Gastrocnemius medialis (tissue), 4 donors: ENCODE data around the gene PEMT. TPM values are rescaled to one million over a fixed set of nuclear protein-coding genes. Genes with fewer than 3 reads are reported as not detected.
"Not testable (repeated sequence)": the region's sequence is repeated elsewhere in the genome, so short reads cannot be mapped to it uniquely, and the experiment has no call there.

ENCODE experiments used
- ATAC-seq, 2 donors: fragments of 150-250 bp; one replicate each; pipeline ENCODE4 v1.9.1; 2016
- DNase-seq, 2 donors: peaks; one replicate each; pipeline ENCODE4 v3.0.0-alpha.2; 2019
- H3K27ac ChIP-seq, 4 donors: fragments of 200-600 bp; sonication (generic); 1 replicate in 1 of 4; 2 replicates in 3 of 4; pipeline ENCODE4 v1.5.1; 2016 to 2018; ENCODE audit warnings: mild to moderate bottlenecking in 2 of 4, moderate library complexity in 1 of 4
- H3K27me3 ChIP-seq, 3 donors: fragments of 200-600 bp; sonication (generic) in 2 of 3; 1 replicate in 1 of 3; 2 replicates in 2 of 3; pipeline versions ENCODE4 v1.5.1 to v1.6.0; 2016 to 2019; ENCODE audit warnings: mild to moderate bottlenecking in 1 of 3, moderate library complexity in 1 of 3
- H3K36me3 ChIP-seq, 2 donors: fragments of 200-600 bp; sonication (generic) in 1 of 2; one replicate each; pipeline ENCODE4 v1.5.1; 2017 to 2018
- H3K4me1 ChIP-seq, 2 donors: fragments of 200-600 bp; sonication (generic) in 1 of 2; one replicate each; pipeline ENCODE4 v1.5.1; 2016 to 2017; ENCODE audit warnings: mild to moderate bottlenecking in 2 of 2
- H3K4me3 ChIP-seq, 4 donors: fragments of 200-600 bp; sonication (generic) in 3 of 4; 1 replicate in 1 of 4; 2 replicates in 3 of 4; pipeline ENCODE4 v1.5.1; 2016 to 2019; ENCODE audit warnings: mild to moderate bottlenecking in 2 of 4
- H3K9me3 ChIP-seq, 3 donors: fragments of 200-600 bp; sonication (generic) in 2 of 3; 1 replicate in 1 of 3; 2 replicates in 2 of 3; pipeline ENCODE4 v1.5.1; 2016 to 2019
- POLR2A ChIP-seq, 2 donors: fragments of 450-650 bp; IDR thresholded peaks; one replicate each; pipeline ENCODE4 v1.6.1; 2017; ENCODE audit warnings: antibody characterized with exemption in 2 of 2, mild to moderate bottlenecking in 2 of 2, moderate library complexity in 2 of 2
- in situ Hi-C, 4 donors: fragments of 200-750 bp; cut with MboI; loops; one replicate each; pipeline versions ENCODE4 v1.15.0 to v1.8.0; 2017; ENCODE audit warnings: low sequenced_read_pairs in 4 of 4
- intact Hi-C: fragments of 100-400 bp; cut with DNase I; formaldehyde crosslinking; loops from one replicate; pipeline ENCODE4 v1.15.1; 2023; ENCODE audit warnings: low total_unique reads
- total RNA-seq, 4 donors: library from RNA; depleted of rRNA; stranded (reverse); fragments of >200 nt; gene quantifications; one replicate each; pipeline versions ENCODE4 v1.1.0 to v1.2.3, GENCODE V29; 2016
- TF ChIP-seq, protein P1 (sequence below), 5 experiments: fragments of 450-650 bp in 3 of 5; fragments of 200-600 bp in 2 of 5; sonication (generic) in 2 of 5; IDR thresholded peaks in 4 of 5; conservative IDR thresholded peaks in 1 of 5; 1 replicate in 4 of 5; 2 replicates in 1 of 5; pipeline ENCODE4 v1.5.1; 2016 to 2019; ENCODE audit warnings: antibody characterized with exemption in 5 of 5, mild to moderate bottlenecking in 3 of 5, moderate library complexity in 3 of 5

Gene PEMT, protein sequence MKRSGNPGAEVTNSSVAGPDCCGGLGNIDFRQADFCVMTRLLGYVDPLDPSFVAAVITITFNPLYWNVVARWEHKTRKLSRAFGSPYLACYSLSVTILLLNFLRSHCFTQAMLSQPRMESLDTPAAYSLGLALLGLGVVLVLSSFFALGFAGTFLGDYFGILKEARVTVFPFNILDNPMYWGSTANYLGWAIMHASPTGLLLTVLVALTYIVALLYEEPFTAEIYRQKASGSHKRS
- 10 to 100 TPM; 32.8 to 48.2 (median 34.2) TPM for total RNA-seq

DNA sequence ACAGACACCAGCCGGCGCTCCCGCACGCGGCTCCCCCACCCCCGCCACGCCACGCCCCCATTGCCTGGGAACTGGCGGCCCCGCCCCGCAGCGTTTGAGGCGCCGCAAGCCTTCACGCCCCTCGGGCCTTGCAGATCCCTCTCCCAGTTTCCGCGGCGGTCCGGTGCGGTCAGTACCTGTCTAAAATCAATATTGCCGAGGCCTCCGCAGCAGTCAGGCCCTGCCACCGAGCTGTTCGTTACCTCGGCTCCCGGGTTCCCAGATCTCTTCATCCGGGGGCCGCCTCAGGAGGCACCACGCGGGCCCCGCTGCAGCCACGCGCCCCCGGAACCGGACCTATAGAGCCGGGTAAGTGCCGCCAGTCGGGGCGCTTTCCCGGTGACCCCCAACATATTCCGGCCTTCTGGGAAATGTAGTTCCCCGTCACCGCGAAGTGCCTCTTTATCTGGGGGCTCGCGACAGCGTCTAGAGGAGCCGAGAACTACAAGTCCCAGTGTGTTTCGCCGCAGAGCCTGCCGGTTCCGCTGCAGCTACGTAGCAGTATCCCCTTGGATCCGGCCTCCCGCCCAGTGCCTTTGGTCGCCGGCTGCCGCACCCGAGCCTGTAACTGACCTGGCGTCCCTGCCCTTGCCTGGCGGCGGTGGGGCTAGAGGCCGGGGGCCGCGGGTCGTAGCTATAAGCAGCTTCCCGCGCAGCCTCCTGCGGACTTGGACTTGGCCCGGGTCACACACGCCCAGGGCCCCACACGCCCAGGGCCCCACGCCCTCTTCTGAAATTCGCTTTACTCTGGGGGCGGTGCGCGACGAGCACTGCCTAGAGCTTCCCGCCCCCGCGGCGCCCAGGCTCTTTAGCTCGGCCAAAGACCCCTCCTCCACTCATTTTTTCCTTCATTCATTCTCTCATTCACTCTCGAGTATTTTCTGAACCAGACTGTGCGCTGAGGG is at the start of gene PEMT:
TSS of gene PEMT (minus strand) at position 354 of the 944 bp plus-strand sequence. CDS start at position 272, 82 bp downstream.
- TF ChIP-seq, protein P1, sequence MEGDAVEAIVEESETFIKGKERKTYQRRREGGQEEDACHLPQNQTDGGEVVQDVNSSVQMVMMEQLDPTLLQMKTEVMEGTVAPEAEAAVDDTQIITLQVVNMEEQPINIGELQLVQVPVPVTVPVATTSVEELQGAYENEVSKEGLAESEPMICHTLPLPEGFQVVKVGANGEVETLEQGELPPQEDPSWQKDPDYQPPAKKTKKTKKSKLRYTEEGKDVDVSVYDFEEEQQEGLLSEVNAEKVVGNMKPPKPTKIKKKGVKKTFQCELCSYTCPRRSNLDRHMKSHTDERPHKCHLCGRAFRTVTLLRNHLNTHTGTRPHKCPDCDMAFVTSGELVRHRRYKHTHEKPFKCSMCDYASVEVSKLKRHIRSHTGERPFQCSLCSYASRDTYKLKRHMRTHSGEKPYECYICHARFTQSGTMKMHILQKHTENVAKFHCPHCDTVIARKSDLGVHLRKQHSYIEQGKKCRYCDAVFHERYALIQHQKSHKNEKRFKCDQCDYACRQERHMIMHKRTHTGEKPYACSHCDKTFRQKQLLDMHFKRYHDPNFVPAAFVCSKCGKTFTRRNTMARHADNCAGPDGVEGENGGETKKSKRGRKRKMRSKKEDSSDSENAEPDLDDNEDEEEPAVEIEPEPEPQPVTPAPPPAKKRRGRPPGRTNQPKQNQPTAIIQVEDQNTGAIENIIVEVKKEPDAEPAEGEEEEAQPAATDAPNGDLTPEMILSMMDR (IDR thresholded peaks at IDR 0.05 in 4 of 5, conservative IDR thresholded peaks at IDR 0.05 in 1 of 5), result peak in 1 of 5 experiments; percentile 20
- TF ChIP-seq POLR2A (IDR thresholded peaks at IDR 0.05), result peak; percentile 60 to 66
- H3K9me3 ChIP-seq, result no peaks in the 10 kb centered on the region
- DNase-seq, result peak; percentile 97 to 98
- ATAC-seq, result peak; percentile 98
- no peaks in the 10 kb centered on the region for H3K36me3 ChIP-seq
- in situ Hi-C loops (no loop called here), intact Hi-C loops (loop anchor here (1.0 to 10.0 kb wide), 5 partner anchors 161 to 723 kb away; partner anchors contain the start of genes COPS3, FLCN, SMCR8 and TOP3A)
- H3K27me3 ChIP-seq, result no peaks in the 10 kb centered on the region
- H3K27ac ChIP-seq, result peak within 1 kb of the TSS; percentile 83 to 94 (median 91)
- H3K4me1 ChIP-seq, result peaks cover 19 to 22% of the 10 kb centered on the region in 2 donors
- peak within 1 kb of the TSS; percentile 75 to 95 (median 86) for H3K4me3 ChIP-seq

DNA sequence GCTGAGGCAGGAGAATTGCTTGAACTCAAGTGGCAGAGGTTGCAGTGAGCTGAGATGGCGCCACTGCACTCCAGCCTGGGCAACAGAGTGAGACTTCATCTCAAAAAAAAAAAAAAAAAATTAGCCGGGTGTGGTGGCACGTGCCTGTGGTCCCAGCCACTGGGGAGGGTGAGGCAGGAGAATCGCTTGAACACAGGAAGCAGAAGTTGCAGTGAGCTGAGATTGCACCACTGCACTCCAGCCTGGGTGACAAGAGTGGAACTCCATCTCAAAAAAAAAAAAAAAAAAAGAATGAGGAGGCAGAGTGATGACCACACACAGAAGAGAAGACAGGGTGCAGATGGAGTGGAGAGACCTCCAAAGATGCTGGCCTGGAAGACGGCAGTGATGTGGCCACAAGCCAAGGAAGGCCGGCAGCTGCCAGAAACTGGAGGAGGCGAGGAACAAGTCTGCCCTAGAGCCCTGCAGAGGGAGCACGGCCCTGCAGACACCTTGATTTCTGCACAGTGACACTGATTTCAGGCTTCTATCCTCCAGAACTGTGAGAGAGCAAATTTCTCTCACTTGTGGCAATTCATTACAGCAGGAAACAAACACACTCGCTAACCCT is 48.3 kb upstream of the PEMT start:
- intact Hi-C loops (loop anchor here (2.0 kb wide), 1 partner anchor 639 kb away; no protein-coding TSS in a partner anchor), in situ Hi-C loops (loop anchor here (5.0 to 25.0 kb wide), 2 partner anchors 282 to 652 kb away; no protein-coding TSS in a partner anchor)
- not testable (repeated sequence) for H3K9me3 ChIP-seq, H3K4me1 ChIP-seq, H3K4me3 ChIP-seq, H3K27ac ChIP-seq, DNase-seq, ATAC-seq, H3K27me3 ChIP-seq, H3K36me3 ChIP-seq

DNA sequence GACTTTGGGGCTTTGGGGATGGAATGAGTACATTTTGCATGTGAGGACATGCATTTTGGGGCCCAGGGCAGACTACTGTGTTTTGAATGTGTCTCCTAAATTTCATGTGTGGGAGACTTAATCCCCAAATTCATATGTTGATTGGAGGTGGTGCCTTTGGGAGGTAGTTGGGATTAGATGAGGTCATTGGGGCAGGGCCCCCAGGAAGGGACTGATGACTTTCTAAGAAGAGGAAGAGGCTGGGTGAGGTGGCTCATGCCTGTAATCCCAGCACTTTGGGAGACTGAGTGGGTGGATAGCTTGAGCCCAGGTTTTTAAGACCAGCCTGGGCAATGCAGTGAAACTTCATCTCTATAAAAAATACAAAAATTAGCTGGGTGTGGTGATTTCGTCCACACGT is 47.0 kb upstream of the PEMT start:
- no peaks in the 10 kb centered on the region for H3K27me3 ChIP-seq
- no peak overlapping the region for H3K27ac ChIP-seq
- no peaks in the 10 kb centered on the region for H3K9me3 ChIP-seq
- ATAC-seq (no peak), DNase-seq (no peak)
- intact Hi-C loops, result no loop called here
- no peak for TF ChIP-seq POLR2A (IDR thresholded peaks at IDR 0.05)
- TF ChIP-seq, protein P1 (IDR thresholded peaks at IDR 0.05 in 4 of 5, conservative IDR thresholded peaks at IDR 0.05 in 1 of 5), result no peak
- H3K4me1 ChIP-seq, result no peaks in the 10 kb centered on the region
- H3K4me3 ChIP-seq, result no peak overlapping the region
- in situ Hi-C loops, result loop anchor here in 1 of 4 donors (25.0 kb wide), 1 partner anchor 651 kb away; no protein-coding TSS in a partner anchor
- H3K36me3 ChIP-seq, result no peaks in the 10 kb centered on the region

DNA sequence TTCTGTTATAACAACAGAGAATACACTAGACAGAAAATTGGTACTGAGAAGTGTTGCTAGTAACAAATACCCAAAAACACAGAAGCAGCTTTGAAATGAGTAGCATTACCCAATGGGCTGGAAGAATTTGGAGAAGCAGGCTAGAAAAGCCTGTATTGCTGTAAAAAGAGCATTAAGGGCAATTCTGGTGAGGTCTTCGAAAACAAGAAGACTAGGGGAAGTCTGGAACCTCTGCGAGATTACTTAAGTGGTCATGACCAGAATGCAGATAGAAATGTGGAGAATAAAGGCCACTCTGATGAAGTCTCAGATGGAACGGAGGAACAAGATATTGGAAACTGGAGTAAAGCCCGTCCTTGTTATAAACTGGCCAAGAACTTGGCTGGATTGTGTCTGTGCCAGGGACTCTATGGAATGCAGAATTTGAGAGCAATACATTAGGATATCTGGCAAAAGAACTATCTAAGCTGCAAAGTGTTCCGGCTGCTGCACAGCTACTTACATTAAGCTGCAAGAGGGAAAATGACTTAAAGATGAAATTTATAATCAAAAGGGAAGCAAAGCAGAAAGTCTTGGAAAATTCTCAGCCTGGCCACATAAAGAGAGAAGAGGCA is 44.9 kb upstream of the PEMT start:
- Histone ChIP-seq H3K9me3 (no peaks in the 10 kb centered on the region), H3K4me1 (no peaks in the 10 kb centered on the region), H3K4me3 (no peak overlapping the region), H3K27me3 (no peaks in the 10 kb centered on the region), H3K36me3 (no peaks in the 10 kb centered on the region), H3K27ac (no peak overlapping the region)
- ATAC-seq, result no peak
- intact Hi-C loops, result no loop called here
- TF ChIP-seq, protein P1 (IDR thresholded peaks at IDR 0.05 in 4 of 5, conservative IDR thresholded peaks at IDR 0.05 in 1 of 5), result no peak
- TF ChIP-seq POLR2A (IDR thresholded peaks at IDR 0.05), result no peak
- in situ Hi-C loops, result loop anchor here in 1 of 4 donors (25.0 kb wide), 1 partner anchor 649 kb away; no protein-coding TSS in a partner anchor
- no peak for DNase-seq

DNA sequence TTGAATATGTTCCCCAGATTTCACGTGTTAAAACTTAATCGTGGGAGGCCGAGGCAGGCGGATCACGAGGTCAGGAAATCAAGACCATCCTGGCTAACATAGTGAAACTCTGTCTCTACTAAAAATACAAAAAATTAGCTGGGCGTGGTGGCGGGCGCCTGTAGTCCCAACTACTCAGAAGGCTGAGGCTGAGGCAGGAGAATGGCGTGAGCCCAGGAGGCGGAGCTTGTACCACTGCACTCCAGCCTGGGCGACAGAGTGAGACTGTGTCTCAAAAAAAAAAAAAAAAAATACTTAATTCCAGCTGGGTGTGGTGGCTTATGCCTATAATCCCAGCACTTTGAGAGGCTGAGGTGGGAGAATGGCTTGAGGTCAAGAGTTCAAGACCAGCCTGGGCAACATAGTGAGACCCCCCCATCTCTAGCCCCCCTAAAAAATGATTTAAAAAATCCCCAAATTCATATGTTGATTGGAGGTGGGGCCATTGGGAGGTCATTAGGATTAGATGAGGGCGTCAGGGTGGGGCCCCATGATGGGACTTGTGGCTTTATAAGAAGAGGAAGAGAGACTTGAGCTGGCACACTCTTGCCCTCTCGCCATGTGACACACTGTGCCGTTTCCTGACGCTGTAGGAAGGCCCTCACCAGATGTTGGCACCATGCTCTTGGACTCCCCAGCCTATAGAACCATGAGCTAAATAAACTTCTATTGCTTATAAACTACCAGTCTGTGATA is 44.2 kb upstream of the PEMT start:
- H3K4me1 ChIP-seq, H3K9me3 ChIP-seq, H3K27me3 ChIP-seq, H3K27ac ChIP-seq, intact Hi-C loops, DNase-seq, H3K36me3 ChIP-seq, ATAC-seq, H3K4me3 ChIP-seq: not testable (repeated sequence)
- in situ Hi-C loops, result loop anchor here in 1 of 4 donors (25.0 kb wide), 1 partner anchor 648 kb away; no protein-coding TSS in a partner anchor
